Astrocyte of the cerebellum (primary cell): ENCODE measurements around the gene LZTS2.
A peak's percentile ranks its signal among the peaks of the same experiment; 100 is the strongest.

Experiments
- DNase-seq: peaks from one replicate; pipeline ENCODE4 v3.0.0-alpha.2; 2011; ENCODE audit warnings: low read depth
- H3K4me3 ChIP-seq: 2 replicates; pipeline ENCODE4 v1.5.1; 2011; ENCODE audit warnings: mild to moderate bottlenecking, low read depth, low read length, moderate library complexity
- CTCF ChIP-seq: IDR thresholded peaks from 2 replicates; pipeline ENCODE4 v1.5.1; 2012; ENCODE audit warnings: low read length, low read depth, moderate library complexity, mild to moderate bottlenecking; ENCODE audit errors: missing control alignments
- in situ Hi-C: cut with HindIII; loops from 2 replicates; pipeline ENCODE4 v1.10.0; 2017; ENCODE audit warnings: low sequenced_read_pairs

LZTS2 gene

GRCh38 chr10:100968062-100968736 is 31.4 kb upstream of the LZTS2 start:
- H3K4me3 ChIP-seq = no peak overlapping the region
- in situ Hi-C loops = no loop called here
- no peak for DNase-seq
- TF ChIP-seq CTCF = no peak

- no peak for DNase-seq
- H3K4me3 ChIP-seq = peak overlapping the region; percentile 64
- in situ Hi-C loops = no loop called here
- TF ChIP-seq CTCF = no peak
Measured at GRCh38 chr10:100968863-100969186, 30.8 kb upstream of the LZTS2 start.

GRCh38 chr10:100969187-100970075 is 30.2 kb upstream of the LZTS2 start, which contains the start of gene SEMA4G:
Gene SEMA4G, plus strand, starts transcription at chr10:100969504. Its CDS starts 3,409 bp downstream, at chr10:100972913.
- in situ Hi-C loops = no loop called here
- DNase-seq = no peak

GRCh38 chr10:100970076-100970913 is 29.3 kb upstream of the LZTS2 start:
- DNase-seq = no peak
- in situ Hi-C loops = no loop called here
- H3K4me3 ChIP-seq = peak overlapping the region; percentile 64

More at GRCh38 chr10:100969187-100970075, 30.2 kb upstream of the LZTS2 start, which contains the start of gene SEMA4G:
- peak; percentile 72 for TF ChIP-seq CTCF
- peak within 1 kb of the TSS; percentile 64 for H3K4me3 ChIP-seq

GRCh38 chr10:100970914-100971811 is 28.4 kb upstream of the LZTS2 start:
- in situ Hi-C loops = no loop called here
- no peak overlapping the region for H3K4me3 ChIP-seq
- DNase-seq = no peak
- no peak for TF ChIP-seq CTCF

More at GRCh38 chr10:100970076-100970913, 29.3 kb upstream of the LZTS2 start:
- no peak for TF ChIP-seq CTCF
